Measurements from ENCODE around the gene SLC6A17. TPM values are rescaled to one million over a fixed set of nuclear protein-coding genes. Genes with fewer than 3 reads are reported as not detected.

Gene SLC6A17
- polyA plus RNA-seq, 3 donors, result not detected

DNA sequence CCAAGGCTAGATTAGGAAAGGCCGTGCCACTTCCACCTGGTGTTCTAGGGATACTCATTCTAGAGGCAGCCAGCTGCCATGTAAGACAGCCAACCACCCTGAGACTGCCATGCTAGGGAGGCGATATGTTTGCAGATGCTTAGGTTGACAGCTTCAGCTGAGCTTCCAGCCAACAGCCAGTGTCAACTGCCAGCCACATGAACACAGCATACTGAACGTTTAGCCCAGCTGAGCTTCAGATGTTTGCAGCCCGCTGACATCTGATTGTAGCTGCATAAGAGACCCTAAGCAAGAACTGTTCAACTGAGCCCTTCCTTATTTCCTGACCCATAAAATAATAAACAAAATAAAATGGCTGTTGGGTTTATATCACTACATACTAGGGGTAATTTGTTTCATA, 54.9 kb downstream of the SLC6A17 start:
- Mint-ChIP-seq H3K4me1 (peaks cover 14% of the 10 kb centered on the region), H3K27me3 (ENCODE audit: low read depth in 3 of 3) (peaks cover 0 to 6% (median 4%) of the 10 kb centered on the region in 3 donors), H3K27ac (no peak overlapping the region), H3K4me3 (no peak overlapping the region), H3K9me3 (no peaks in the 10 kb centered on the region), H3K36me3 (peaks cover 0 to 6% of the 10 kb centered on the region in 2 donors)
- Histone ChIP-seq H3K27ac (ENCODE audit: low read depth in 1 of 2, low read length in 2 of 2) (no peak overlapping the region), H3K27me3 (ENCODE audit: control insufficient read depth in 2 of 2, insufficient read depth in 2 of 2, low read length in 2 of 2) (no peaks in the 10 kb centered on the region), H3K36me3 (replicated peaks in 1 of 2; ENCODE audit: control insufficient read depth in 1 of 2, insufficient read depth in 2 of 2, low read length in 2 of 2) (no peaks in the 10 kb centered on the region), H3K4me2 (replicated peaks; ENCODE audit: extremely low read depth, low read length, poor library complexity, severe bottlenecking) (no peak overlapping the region), H3K79me2 (ENCODE audit: insufficient read depth, low read length) (no peaks in the 10 kb centered on the region), H4K20me1 (ENCODE audit: insufficient read depth, low read length) (no peaks in the 10 kb centered on the region), H3K4me1 (ENCODE audit: control insufficient read depth in 1 of 2, insufficient read depth in 2 of 2, low read length in 2 of 2) (peaks cover 7 to 10% of the 10 kb centered on the region in 2 donors), H3K4me3 (replicated peaks in 1 of 3; ENCODE audit: low read depth in 2 of 3, low read length in 3 of 3) (no peak overlapping the region), H3K9me3 (replicated peaks in 1 of 2; ENCODE audit: control insufficient read depth in 1 of 2, insufficient read depth in 1 of 2, low read length in 2 of 2) (no peaks in the 10 kb centered on the region), H3K9ac (ENCODE audit: insufficient read depth, low read length, poor library complexity, severe bottlenecking) (no peak overlapping the region), H2AFZ (ENCODE audit: insufficient read depth, low read depth, low read length, poor library complexity, severe bottlenecking) (no peak overlapping the region)
- no peak for DNase-seq
- intact Hi-C loops (cut with micrococcal nuclease), result loop anchor here in 1 of 2 donors (5.0 kb wide), 1 partner anchor 257 kb away; no protein-coding TSS in a partner anchor
- 100% methylated on average over 3 of the region's 4 CpGs for WGBS (ENCODE audit: insufficient coverage)
- TF ChIP-seq, protein P1, sequence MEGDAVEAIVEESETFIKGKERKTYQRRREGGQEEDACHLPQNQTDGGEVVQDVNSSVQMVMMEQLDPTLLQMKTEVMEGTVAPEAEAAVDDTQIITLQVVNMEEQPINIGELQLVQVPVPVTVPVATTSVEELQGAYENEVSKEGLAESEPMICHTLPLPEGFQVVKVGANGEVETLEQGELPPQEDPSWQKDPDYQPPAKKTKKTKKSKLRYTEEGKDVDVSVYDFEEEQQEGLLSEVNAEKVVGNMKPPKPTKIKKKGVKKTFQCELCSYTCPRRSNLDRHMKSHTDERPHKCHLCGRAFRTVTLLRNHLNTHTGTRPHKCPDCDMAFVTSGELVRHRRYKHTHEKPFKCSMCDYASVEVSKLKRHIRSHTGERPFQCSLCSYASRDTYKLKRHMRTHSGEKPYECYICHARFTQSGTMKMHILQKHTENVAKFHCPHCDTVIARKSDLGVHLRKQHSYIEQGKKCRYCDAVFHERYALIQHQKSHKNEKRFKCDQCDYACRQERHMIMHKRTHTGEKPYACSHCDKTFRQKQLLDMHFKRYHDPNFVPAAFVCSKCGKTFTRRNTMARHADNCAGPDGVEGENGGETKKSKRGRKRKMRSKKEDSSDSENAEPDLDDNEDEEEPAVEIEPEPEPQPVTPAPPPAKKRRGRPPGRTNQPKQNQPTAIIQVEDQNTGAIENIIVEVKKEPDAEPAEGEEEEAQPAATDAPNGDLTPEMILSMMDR (IDR thresholded peaks at IDR 0.05), result no peak

DNA sequence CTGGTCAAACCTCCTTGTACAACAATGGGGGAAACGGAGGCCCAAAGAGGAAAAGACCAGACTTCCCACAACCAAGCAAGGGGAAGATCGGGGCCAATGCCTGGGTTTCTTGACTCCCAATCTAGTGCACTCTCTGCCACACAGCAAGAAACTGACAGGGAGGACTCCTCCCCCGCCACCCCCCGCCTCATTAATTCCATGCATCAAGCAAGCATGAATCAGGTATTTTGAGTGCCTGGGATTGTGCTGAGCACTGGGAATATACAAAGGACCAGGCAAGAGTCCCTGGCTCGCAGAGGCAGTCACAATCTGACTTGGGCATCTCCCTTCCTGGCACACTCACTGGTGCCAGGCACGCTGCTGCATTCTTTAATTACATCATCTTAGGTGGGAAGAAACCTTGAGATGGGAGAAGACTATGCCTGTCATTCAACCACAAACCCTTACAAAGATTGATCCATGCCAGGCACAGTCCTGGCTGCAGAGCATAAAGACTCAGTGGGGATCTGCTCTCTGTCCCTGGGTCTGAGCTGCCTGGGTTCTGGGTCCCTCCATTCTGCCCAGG, 55.4 kb downstream of the SLC6A17 start:
- Mint-ChIP-seq H3K27me3 (ENCODE audit: low read depth in 3 of 3) (peaks cover 0 to 6% (median 4%) of the 10 kb centered on the region in 3 donors), H3K36me3 (peaks cover 0 to 6% of the 10 kb centered on the region in 2 donors), H3K4me3 (no peak overlapping the region), H3K4me1 (peaks cover 14% of the 10 kb centered on the region), H3K27ac (no peak overlapping the region), H3K9me3 (no peaks in the 10 kb centered on the region)
- no peaks in the 10 kb centered on the region for H4K20me1 ChIP-seq (ENCODE audit: insufficient read depth, low read length)
- no peaks in the 10 kb centered on the region for H3K36me3 ChIP-seq (replicated peaks in 1 of 2; ENCODE audit: control insufficient read depth in 1 of 2, insufficient read depth in 2 of 2, low read length in 2 of 2)
- no peak overlapping the region for H3K27ac ChIP-seq (ENCODE audit: low read depth in 1 of 2, low read length in 2 of 2)
- peaks cover 7 to 15% of the 10 kb centered on the region in 2 donors for H3K4me1 ChIP-seq (ENCODE audit: control insufficient read depth in 1 of 2, insufficient read depth in 2 of 2, low read length in 2 of 2)
- no peak for DNase-seq
- no peak overlapping the region for H3K9ac ChIP-seq (ENCODE audit: insufficient read depth, low read length, poor library complexity, severe bottlenecking)
- H3K4me2 ChIP-seq (replicated peaks; ENCODE audit: extremely low read depth, low read length, poor library complexity, severe bottlenecking), result no peak overlapping the region
- H3K4me3 ChIP-seq (replicated peaks in 1 of 3; ENCODE audit: low read depth in 2 of 3, low read length in 3 of 3), result no peak overlapping the region
- no peak overlapping the region for H2AFZ ChIP-seq (ENCODE audit: insufficient read depth, low read depth, low read length, poor library complexity, severe bottlenecking)
- H3K79me2 ChIP-seq (ENCODE audit: insufficient read depth, low read length), result no peaks in the 10 kb centered on the region
- intact Hi-C loops (cut with micrococcal nuclease), result loop anchor here (2.0 to 5.0 kb wide), 2 partner anchors 107 to 257 kb away; no protein-coding TSS in a partner anchor
- H3K27me3 ChIP-seq (ENCODE audit: control insufficient read depth in 2 of 2, insufficient read depth in 2 of 2, low read length in 2 of 2), result no peaks in the 10 kb centered on the region
- WGBS (ENCODE audit: insufficient coverage), result 100% methylated on average over 3 of the region's 6 CpGs
- TF ChIP-seq, protein P1 (IDR thresholded peaks at IDR 0.05), result no peak
- H3K9me3 ChIP-seq (replicated peaks in 1 of 2; ENCODE audit: control insufficient read depth in 1 of 2, insufficient read depth in 1 of 2, low read length in 2 of 2), result no peaks in the 10 kb centered on the region
